Transverse colon (tissue), 3 donors: ENCODE measurements around the gene MMP25.

Experiments used
- EP300 ChIP-seq: sonication (generic); formaldehyde crosslinking; IDR thresholded peaks from one replicate; pipeline ENCODE4 v1.6.1; 2017; ENCODE audit warnings: antibody characterized with exemption, low read depth
- POLR2A ChIP-seq: fragments of 450-650 bp; IDR thresholded peaks from one replicate; pipeline ENCODE4 v1.6.1; 2016; ENCODE audit warnings: antibody characterized with exemption, mild to moderate bottlenecking, moderate library complexity
- TF ChIP-seq, protein P1 (sequence below), 5 experiments: fragments of 200-600 bp in 3 of 5; fragments of 450-650 bp in 2 of 5; sonication (generic) in 3 of 5; IDR thresholded peaks; 1 replicate in 2 of 5; 2 replicates in 3 of 5; pipeline ENCODE4 v1.5.1; 2016 to 2017; ENCODE audit warnings: antibody characterized with exemption in 5 of 5, inconsistent platforms in 3 of 5, mild to moderate bottlenecking in 2 of 5, moderate library complexity in 1 of 5

- no peak for TF ChIP-seq POLR2A
- TF ChIP-seq, protein P1, sequence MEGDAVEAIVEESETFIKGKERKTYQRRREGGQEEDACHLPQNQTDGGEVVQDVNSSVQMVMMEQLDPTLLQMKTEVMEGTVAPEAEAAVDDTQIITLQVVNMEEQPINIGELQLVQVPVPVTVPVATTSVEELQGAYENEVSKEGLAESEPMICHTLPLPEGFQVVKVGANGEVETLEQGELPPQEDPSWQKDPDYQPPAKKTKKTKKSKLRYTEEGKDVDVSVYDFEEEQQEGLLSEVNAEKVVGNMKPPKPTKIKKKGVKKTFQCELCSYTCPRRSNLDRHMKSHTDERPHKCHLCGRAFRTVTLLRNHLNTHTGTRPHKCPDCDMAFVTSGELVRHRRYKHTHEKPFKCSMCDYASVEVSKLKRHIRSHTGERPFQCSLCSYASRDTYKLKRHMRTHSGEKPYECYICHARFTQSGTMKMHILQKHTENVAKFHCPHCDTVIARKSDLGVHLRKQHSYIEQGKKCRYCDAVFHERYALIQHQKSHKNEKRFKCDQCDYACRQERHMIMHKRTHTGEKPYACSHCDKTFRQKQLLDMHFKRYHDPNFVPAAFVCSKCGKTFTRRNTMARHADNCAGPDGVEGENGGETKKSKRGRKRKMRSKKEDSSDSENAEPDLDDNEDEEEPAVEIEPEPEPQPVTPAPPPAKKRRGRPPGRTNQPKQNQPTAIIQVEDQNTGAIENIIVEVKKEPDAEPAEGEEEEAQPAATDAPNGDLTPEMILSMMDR (IDR thresholded peaks at IDR 0.05) = no peak
- no peak for TF ChIP-seq EP300
Measured at GRCh38 chr16:3045758-3046640, at the start of gene MMP25.
